ENCODE measurements around the gene PHF21B. TPM values are rescaled to one million over a fixed set of nuclear protein-coding genes. Genes with fewer than 3 reads are reported as not detected.

Gene PHF21B
- total RNA-seq, 1 donor from 2014 or later = 37.4 TPM

- no peak overlapping the region for H3K27ac Mint-ChIP-seq
These were observed 27.9 kb downstream of the PHF21B start for GRCh38 chr22:44981857-44982256.

GRCh38 chr22:44979154-44979553, 30.7 kb downstream of the PHF21B start:
- Mint-ChIP-seq H3K4me3 (ENCODE audit: low read depth) (no peak overlapping the region), H3K27ac (no peak overlapping the region), H3K36me3 (ENCODE audit: insufficient read depth) (peaks cover 3% of the 10 kb centered on the region), H3K9me3 (ENCODE audit: low read depth) (no peaks in the 10 kb centered on the region), H3K27me3 (no peaks in the 10 kb centered on the region), H3K4me1 (ENCODE audit: low read depth) (peaks cover 2% of the 10 kb centered on the region)
- TF ChIP-seq CTCF (IDR thresholded peaks at IDR 0.05; ENCODE audit: unreplicated experiment) = no peak
- no peak for DNase-seq (ENCODE audit: low spot score, unreplicated experiment)

More at GRCh38 chr22:44981857-44982256, 27.9 kb downstream of the PHF21B start:
- DNase-seq (ENCODE audit: low spot score, unreplicated experiment) = no peak
- H3K36me3 Mint-ChIP-seq (ENCODE audit: insufficient read depth) = peaks cover 10% of the 10 kb centered on the region
- H3K9me3 Mint-ChIP-seq (ENCODE audit: low read depth) = no peaks in the 10 kb centered on the region
- no peak for TF ChIP-seq CTCF (IDR thresholded peaks at IDR 0.05; ENCODE audit: unreplicated experiment)
- peaks cover 2% of the 10 kb centered on the region for H3K4me1 Mint-ChIP-seq (ENCODE audit: low read depth)
- no peak overlapping the region for H3K4me3 Mint-ChIP-seq (ENCODE audit: low read depth)
- no peaks in the 10 kb centered on the region for H3K27me3 Mint-ChIP-seq

GRCh38 chr22:44975427-44976262, 34.2 kb downstream of the PHF21B start:
- no peaks in the 10 kb centered on the region for H3K9me3 Mint-ChIP-seq (ENCODE audit: low read depth)
- peak; percentile 92 for DNase-seq (ENCODE audit: low spot score, unreplicated experiment)
- H3K4me1 Mint-ChIP-seq (ENCODE audit: low read depth) = no peaks in the 10 kb centered on the region
- H3K36me3 Mint-ChIP-seq (ENCODE audit: insufficient read depth) = peaks cover 2% of the 10 kb centered on the region
- H3K27me3 Mint-ChIP-seq = no peaks in the 10 kb centered on the region
- peak; percentile 95 for TF ChIP-seq CTCF (IDR thresholded peaks at IDR 0.05; ENCODE audit: unreplicated experiment)
- no peak overlapping the region for H3K27ac Mint-ChIP-seq
- H3K4me3 Mint-ChIP-seq (ENCODE audit: low read depth) = no peak overlapping the region

GRCh38 chr22:44974454-44974853, 35.4 kb downstream of the PHF21B start:
- Mint-ChIP-seq H3K36me3 (ENCODE audit: insufficient read depth) (no peaks in the 10 kb centered on the region), H3K9me3 (ENCODE audit: low read depth) (no peaks in the 10 kb centered on the region), H3K4me1 (ENCODE audit: low read depth) (no peaks in the 10 kb centered on the region), H3K4me3 (ENCODE audit: low read depth) (no peak overlapping the region), H3K27ac (no peak overlapping the region), H3K27me3 (no peaks in the 10 kb centered on the region)
- no peak for TF ChIP-seq CTCF (IDR thresholded peaks at IDR 0.05; ENCODE audit: unreplicated experiment)
- no peak for DNase-seq (ENCODE audit: low spot score, unreplicated experiment)

GRCh38 chr22:44973829-44974228, 36.0 kb downstream of the PHF21B start:
- TF ChIP-seq CTCF (IDR thresholded peaks at IDR 0.05; ENCODE audit: unreplicated experiment) = no peak
- no peaks in the 10 kb centered on the region for H3K9me3 Mint-ChIP-seq (ENCODE audit: low read depth)
- H3K27me3 Mint-ChIP-seq = no peaks in the 10 kb centered on the region
- H3K36me3 Mint-ChIP-seq (ENCODE audit: insufficient read depth) = no peaks in the 10 kb centered on the region
- no peak for DNase-seq (ENCODE audit: low spot score, unreplicated experiment)
- H3K4me3 Mint-ChIP-seq (ENCODE audit: low read depth) = no peak overlapping the region
- H3K4me1 Mint-ChIP-seq (ENCODE audit: low read depth) = no peaks in the 10 kb centered on the region
- H3K27ac Mint-ChIP-seq = no peak overlapping the region
